ENCODE results near the gene EPB41L1.

EPB41L1 gene

DNA sequence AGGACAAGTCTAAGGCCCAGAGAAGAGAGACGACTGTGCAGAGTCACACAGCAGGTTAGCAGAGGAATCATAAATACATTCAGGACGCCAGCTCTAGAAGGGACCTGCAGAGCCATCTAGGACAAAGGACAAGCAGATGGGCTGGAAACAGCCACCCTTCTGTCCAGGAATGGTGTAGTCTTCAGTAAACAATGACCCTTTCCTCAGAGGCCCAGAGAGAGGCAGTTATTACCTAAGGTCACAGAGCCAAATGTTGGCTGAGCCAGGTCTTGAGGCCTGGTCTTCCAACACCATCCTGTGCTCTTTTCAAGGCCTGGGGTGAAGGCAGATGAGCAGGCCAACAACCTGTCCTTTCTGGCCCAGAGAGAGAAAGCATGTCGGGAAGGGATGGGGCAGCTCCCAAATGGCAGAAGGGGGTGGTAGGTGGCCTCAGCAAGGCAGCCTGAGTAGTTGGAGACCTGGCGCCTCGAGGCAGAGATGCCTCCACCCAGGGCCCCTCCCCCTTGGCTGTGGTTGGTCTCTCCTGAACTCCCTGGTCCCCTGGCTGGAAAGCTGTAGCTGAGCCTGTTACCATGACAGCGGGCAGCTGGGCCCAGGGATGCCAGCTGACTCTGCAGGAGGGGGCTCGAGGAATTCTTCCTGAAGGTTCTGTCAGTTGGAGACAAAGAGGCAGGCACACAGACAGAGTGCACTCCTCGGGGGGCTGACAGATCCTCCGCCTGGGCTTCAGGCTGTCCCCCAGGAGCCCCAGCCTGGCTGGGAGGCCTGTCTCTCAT is 24.8 kb downstream of the EPB41L1 start:
- peak in 24 of 42 donors; percentile 11 to 56 (median 33) for DNase-seq
- intact Hi-C loops (cut with DNase I), result no loop called here

GRCh38 chr20:36180323-36180722 is 25.8 kb downstream of the EPB41L1 start:
- intact Hi-C loops (cut with DNase I), result no loop called here
- DNase-seq, result no peak

- no peak for DNase-seq
- intact Hi-C loops (cut with DNase I), result no loop called here
Observed at GRCh38 chr20:36181934-36182603, 27.5 kb downstream of the EPB41L1 start.

GRCh38 chr20:36182604-36183154 is 28.1 kb downstream of the EPB41L1 start:
- intact Hi-C loops (cut with DNase I), result no loop called here
- DNase-seq, result no peak

DNA sequence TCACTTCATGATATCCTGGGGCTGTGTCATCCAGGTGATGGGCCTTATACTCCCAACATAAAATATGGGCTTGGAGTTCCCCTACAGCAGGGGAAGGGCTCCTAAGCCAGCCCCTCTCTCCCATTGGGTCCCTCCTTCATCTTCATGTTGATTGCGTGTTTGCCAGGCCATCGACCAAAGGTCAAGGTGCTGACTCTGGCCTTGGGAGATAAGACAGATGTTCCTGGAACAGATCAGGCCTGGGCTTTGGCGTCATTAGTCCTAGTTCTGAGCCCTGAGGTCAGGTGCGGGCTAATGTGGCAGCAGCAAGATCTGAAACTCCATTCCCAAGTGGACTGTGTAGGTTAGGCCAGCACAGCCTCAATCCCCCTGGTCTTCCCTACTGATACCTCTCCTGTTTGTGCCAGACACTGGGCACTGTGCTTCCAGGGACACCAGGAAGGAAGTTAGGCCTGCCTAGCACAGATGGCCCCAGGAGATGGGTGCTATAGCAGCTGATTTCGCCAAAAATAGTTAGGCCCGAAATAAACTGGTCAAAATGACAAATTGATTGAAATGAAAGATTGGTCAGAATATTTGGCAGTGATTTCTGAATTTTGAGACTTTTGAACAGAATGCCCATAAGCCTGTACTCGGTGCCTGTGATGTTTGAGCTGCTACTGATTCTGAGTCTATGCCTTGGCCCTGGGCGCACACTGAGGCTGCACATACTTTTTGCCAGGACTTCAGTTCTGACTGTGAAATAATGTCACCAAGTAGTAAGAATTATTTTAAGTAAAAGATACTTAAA is 28.8 kb downstream of the EPB41L1 start:
- intact Hi-C loops (cut with DNase I), result no loop called here
- no peak for DNase-seq

DNA sequence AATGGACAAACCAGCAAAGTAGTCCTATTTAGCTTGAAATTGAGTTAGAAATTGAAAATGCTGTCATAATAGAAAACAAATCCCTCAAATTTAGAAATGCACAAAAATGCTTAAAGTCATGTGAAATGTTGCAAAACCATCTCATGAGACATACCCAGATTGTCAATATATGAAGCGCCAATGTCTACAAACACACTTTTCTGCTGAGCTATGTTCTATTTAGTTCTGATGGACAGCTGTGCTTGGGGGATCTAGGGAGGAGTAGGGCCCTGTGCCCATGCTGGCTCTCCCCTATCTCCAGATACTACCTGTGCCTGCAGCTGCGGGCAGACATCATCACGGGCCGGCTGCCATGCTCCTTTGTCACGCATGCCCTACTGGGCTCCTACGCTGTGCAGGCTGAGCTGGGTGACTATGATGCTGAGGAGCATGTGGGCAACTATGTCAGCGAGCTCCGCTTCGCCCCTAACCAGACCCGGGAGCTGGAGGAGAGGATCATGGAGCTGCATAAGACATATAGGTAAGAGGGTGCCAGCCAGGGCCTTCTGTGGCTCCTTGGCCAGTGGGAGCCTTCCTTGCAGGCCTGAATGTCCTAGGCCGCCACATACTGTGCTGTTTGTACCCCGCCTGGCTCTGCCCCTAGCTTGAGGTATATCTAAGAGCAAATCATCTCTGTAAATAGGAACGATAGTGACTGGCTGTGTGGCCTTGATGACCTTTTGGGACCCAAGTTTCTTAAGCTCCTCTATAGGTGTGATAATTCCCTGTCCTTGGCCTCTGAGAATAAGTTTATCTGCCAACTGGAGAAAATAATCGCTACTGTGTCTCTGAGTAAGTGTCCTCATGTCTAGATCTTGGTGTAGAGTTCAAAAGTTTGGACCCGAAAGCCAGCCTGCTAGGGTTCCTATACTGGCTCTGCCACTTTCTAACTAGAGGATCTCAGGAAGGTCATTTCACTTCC is 30.6 kb downstream of the EPB41L1 start:
- intact Hi-C loops (cut with DNase I), result no loop called here
- no peak for DNase-seq

GRCh38 chr20:36193977-36194712 is 39.6 kb downstream of the EPB41L1 start:
- intact Hi-C loops (cut with DNase I), result loop anchor here (10.0 kb wide), 1 partner anchor 199 kb away; no protein-coding TSS in a partner anchor
- DNase-seq, result no peak

DNA sequence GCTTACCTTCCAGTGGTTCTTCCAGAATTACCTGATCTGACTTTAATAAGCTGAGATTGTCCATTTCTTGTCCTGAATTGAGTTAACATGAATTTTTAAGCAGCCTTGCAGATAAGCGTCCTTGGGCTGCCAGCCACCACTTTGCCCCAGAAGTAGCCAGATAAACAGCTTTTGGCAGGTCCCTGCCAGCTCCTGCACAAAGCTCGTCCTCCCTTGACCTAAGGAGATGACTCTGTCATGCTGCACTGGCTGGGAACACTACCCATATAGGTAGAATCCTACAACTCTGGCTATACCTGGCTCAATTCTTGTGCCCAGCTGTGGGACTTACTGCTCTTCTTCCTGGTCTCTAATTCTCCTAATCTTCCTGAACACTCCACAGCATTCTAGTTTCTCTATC is 42.1 kb downstream of the EPB41L1 start:
- intact Hi-C loops (cut with DNase I), result loop anchor here (10.0 kb wide), 1 partner anchor 202 kb away; no protein-coding TSS in a partner anchor
- DNase-seq, result no peak

DNA sequence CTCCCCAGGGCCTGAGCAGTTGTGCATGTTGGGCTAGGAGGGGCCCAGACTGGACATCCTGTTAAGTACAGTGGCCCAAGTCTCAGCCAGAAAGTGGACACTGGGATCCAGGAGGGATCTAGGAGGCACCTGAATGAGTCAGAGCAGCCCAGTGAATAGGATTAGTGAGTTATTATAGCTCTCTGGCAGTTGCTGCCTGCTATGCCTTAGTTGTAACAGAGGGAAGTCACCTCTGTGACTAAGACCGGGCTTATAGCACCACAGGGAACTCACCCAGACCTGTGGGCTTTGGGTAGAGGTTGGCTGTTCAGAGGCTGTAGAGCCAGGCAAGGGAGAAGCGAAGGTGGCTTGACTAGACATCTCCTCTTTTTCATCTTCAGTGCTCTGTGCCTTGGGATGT is 42.7 kb downstream of the EPB41L1 start:
- no peak for DNase-seq
- intact Hi-C loops (cut with DNase I), result loop anchor here (10.0 kb wide), 1 partner anchor 202 kb away; no protein-coding TSS in a partner anchor

- intact Hi-C loops (cut with DNase I), result loop anchor here (2.0 to 10.0 kb wide), 2 partner anchors 43 to 205 kb away; no protein-coding TSS in a partner anchor
- peak; percentile 49 to 95 (median 88) for DNase-seq
Observed at GRCh38 chr20:36199345-36200257, 45.1 kb downstream of the EPB41L1 start.

DNA sequence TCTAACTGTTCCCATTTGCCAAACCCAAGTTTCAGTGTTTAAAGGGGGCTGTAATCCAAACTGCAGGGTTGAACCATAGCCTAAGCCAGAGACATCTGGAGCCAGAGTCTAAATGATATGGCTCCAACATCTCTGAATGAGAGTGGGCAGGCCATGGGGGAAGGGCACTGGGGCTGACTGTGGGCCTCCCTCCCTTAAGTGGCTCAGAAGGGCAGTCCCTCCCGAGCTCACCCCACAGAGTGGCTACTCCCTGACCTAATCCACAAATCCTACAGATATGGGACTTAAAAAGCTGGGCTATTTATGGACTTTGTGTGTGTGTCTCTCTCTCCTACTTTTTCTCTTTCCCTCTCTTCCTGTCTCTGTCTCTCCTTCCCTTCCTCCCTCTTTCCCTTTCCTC is 45.9 kb downstream of the EPB41L1 start:
- DNase-seq, result no peak
- intact Hi-C loops (cut with DNase I), result loop anchor here (2.0 kb wide), 1 partner anchor 44 kb away; no protein-coding TSS in a partner anchor

- intact Hi-C loops (cut with DNase I), result loop anchor here (2.0 kb wide), 1 partner anchor 44 kb away; no protein-coding TSS in a partner anchor
- no peak for DNase-seq
Observed at GRCh38 chr20:36201198-36201597, 46.7 kb downstream of the EPB41L1 start.

- intact Hi-C loops (cut with DNase I), result no loop called here
- peak; percentile 29 to 92 (median 82) for DNase-seq
Observed at GRCh38 chr20:36202891-36203338, 48.4 kb downstream of the EPB41L1 start.

DNA sequence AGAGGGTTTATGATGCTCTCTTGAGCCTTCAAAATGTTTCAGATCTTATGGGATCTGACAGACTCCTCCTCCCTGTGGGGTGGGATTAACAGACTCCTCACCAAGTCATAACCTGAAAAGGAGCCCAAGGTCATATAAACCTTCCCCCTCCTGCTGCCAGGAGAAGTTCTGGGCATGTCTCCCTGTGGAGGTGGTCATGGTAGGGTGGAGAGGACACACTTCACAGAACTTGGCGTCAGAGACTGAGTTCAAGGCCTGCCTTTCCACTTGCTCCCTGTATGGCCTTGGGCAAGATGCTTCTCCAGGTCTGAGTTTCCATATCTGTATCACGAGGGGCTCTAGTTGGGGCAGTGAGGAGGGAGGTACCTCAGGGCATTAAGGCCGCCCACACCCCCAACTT is 49.3 kb downstream of the EPB41L1 start:
- intact Hi-C loops (cut with DNase I), result no loop called here
- no peak for DNase-seq

DNA sequence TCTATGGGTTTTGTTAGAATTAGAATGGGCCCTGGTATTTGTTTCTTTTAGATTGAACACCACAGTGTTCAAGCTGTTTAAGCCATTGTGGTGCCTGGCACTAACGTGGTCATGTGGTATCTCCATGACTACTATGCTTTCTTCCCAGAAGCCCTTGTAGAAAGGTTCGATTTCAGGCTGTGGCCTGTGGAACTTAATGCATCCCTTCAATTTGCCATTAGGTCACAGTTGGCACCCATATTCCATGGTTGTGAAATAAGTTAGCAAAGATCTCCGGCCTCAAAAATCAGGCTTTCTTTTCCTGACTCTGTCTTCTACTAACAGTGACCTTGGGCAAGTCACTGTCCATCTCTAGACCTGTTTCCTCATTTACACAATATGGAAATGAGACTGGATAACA is 50.5 kb downstream of the EPB41L1 start:
- DNase-seq, result no peak
- intact Hi-C loops (cut with DNase I), result no loop called here

- intact Hi-C loops (cut with DNase I), result no loop called here
- no peak for DNase-seq
Observed at GRCh38 chr20:36206068-36206467, 51.5 kb downstream of the EPB41L1 start.
